Sigmoid colon (tissue), 7 donors: ENCODE results near the gene PACRG. TPM values are rescaled to one million over a fixed set of nuclear protein-coding genes. Genes with fewer than 3 reads are reported as not detected.

Experiments
- DNase-seq: peaks from one replicate; pipeline ENCODE4 v3.0.0-alpha.2; 2019
- H3K27ac ChIP-seq, 4 donors: fragments of 200-600 bp; sonication (generic); one replicate each; pipeline ENCODE4 v1.5.1; 2016 to 2019; ENCODE audit warnings: mild to moderate bottlenecking in 1 of 4
- H3K27me3 ChIP-seq, 3 donors: fragments of 200-600 bp; sonication (generic); one replicate each; pipeline ENCODE4 v1.5.1; 2019; ENCODE audit warnings: mild to moderate bottlenecking in 1 of 3
- H3K36me3 ChIP-seq, 4 donors: fragments of 200-600 bp; sonication (generic); one replicate each; pipeline ENCODE4 v1.5.1; 2016 to 2019
- H3K4me1 ChIP-seq, 4 donors: fragments of 200-600 bp; sonication (generic); one replicate each; pipeline ENCODE4 v1.5.1; 2017 to 2019
- H3K4me3 ChIP-seq, 4 donors: fragments of 200-600 bp; sonication (generic); one replicate each; pipeline ENCODE4 v1.5.1; 2017 to 2019; ENCODE audit warnings: mild to moderate bottlenecking in 2 of 4, moderate library complexity in 1 of 4
- H3K9me3 ChIP-seq, 4 donors: fragments of 200-600 bp in 3 of 4; sonication (generic) in 3 of 4; one replicate each; pipeline versions ENCODE4 v1.5.1 to v1.6.1; 2013 to 2019
- CTCF ChIP-seq, 4 experiments: fragments of 450-650 bp in 3 of 4; fragments of 200-600 bp in 1 of 4; IDR thresholded peaks; one replicate each; pipeline ENCODE4 v1.5.1; 2016 to 2019; ENCODE audit warnings: antibody characterized with exemption in 4 of 4, mild to moderate bottlenecking in 3 of 4, moderate library complexity in 2 of 4
- EP300 ChIP-seq, 4 donors: sonication (generic); formaldehyde crosslinking; IDR thresholded peaks; one replicate each; pipeline ENCODE4 v1.6.1; 2017; ENCODE audit warnings: antibody characterized with exemption in 4 of 4
- POLR2A ChIP-seq, 2 donors: fragments of 450-650 bp; IDR thresholded peaks; one replicate each; pipeline ENCODE4 v1.6.1; 2016; ENCODE audit warnings: antibody characterized with exemption in 2 of 2, mild to moderate bottlenecking in 2 of 2, moderate library complexity in 2 of 2
- POLR2AphosphoS5 ChIP-seq, 4 donors: sonication (generic); formaldehyde crosslinking; IDR thresholded peaks; one replicate each; pipeline ENCODE4 v1.6.1; 2017; ENCODE audit warnings: antibody characterized with exemption in 4 of 4
- WGBS, 2 donors: extraction: QIAGEN DNeasy Blood & Tissue Kit; methylation state at CpG; one replicate each; pipeline ENCODE4 v1.1.7; 2013; 5-methylcytosine and 5-hydroxymethylcytosine counted together
- intact Hi-C: fragments of 100-400 bp; cut with DNase I; formaldehyde crosslinking; loops from one replicate; pipeline ENCODE4 v1.15.1; 2023
- polyA plus RNA-seq, 3 donors: library from polyadenylated mRNA; stranded (reverse); fragments of 200-250 nt; gene quantifications; one replicate each; pipeline ENCODE4 v1.2.3, GENCODE V29; 2013
- total RNA-seq, 4 donors: library from RNA; depleted of rRNA; stranded (reverse); fragments of >200 nt; gene quantifications; one replicate each; pipeline ENCODE4 v1.1.0, GENCODE V29; 2016
- donor health status: healthy with polysubstance abuse.
- donor health status: Bipolar disorder and iron deficiency.
- donor health status: healthy.

The PACRG gene
- total and polyA plus RNA-seq, 7 donors, result 0.12 to 6.9 (median 0.95) TPM; not detected in 2

GRCh38 chr6:163198396-163198795 is 470.6 kb downstream of the PACRG start:
- H3K9me3 ChIP-seq, result no peaks in the 10 kb centered on the region
- no peaks in the 10 kb centered on the region for H3K27me3 ChIP-seq
- H3K36me3 ChIP-seq, result no peaks in the 10 kb centered on the region
- DNase-seq, result no peak
- H3K27ac ChIP-seq, result no peak overlapping the region
- intact Hi-C loops, result no loop called here
- no peak for TF ChIP-seq EP300 (IDR thresholded peaks at IDR 0.05)
- no peak for TF ChIP-seq POLR2AphosphoS5 (IDR thresholded peaks at IDR 0.05)
- TF ChIP-seq POLR2A (IDR thresholded peaks at IDR 0.05), result no peak
- no peak overlapping the region for H3K4me3 ChIP-seq
- no peaks in the 10 kb centered on the region for H3K4me1 ChIP-seq
- 84 to 86% methylated on average over 6 of the region's 6 CpGs for WGBS, 2 donors

GRCh38 chr6:163199371-163199770 is 471.6 kb downstream of the PACRG start:
- Histone ChIP-seq H3K4me1 (no peaks in the 10 kb centered on the region), H3K27me3 (no peaks in the 10 kb centered on the region), H3K27ac (no peak overlapping the region), H3K9me3 (no peaks in the 10 kb centered on the region), H3K36me3 (no peaks in the 10 kb centered on the region), H3K4me3 (no peak overlapping the region)
- no peak for DNase-seq
- 84 to 85% methylated on average over 4 of the region's 4 CpGs for WGBS, 2 donors
- TF ChIP-seq POLR2AphosphoS5 (IDR thresholded peaks at IDR 0.05), result no peak
- no peak for TF ChIP-seq POLR2A (IDR thresholded peaks at IDR 0.05)
- TF ChIP-seq EP300 (IDR thresholded peaks at IDR 0.05), result no peak
- TF ChIP-seq CTCF (IDR thresholded peaks at IDR 0.05), result no peak
- intact Hi-C loops, result no loop called here

GRCh38 chr6:163200289-163200688 is 472.5 kb downstream of the PACRG start:
- no peak for TF ChIP-seq CTCF (IDR thresholded peaks at IDR 0.05)
- TF ChIP-seq EP300 (IDR thresholded peaks at IDR 0.05), result no peak
- no peak for TF ChIP-seq POLR2AphosphoS5 (IDR thresholded peaks at IDR 0.05)
- no peak for TF ChIP-seq POLR2A (IDR thresholded peaks at IDR 0.05)
- H3K4me3 ChIP-seq, result no peak overlapping the region
- intact Hi-C loops, result no loop called here
- no peak overlapping the region for H3K27ac ChIP-seq
- no peaks in the 10 kb centered on the region for H3K4me1 ChIP-seq
- no peaks in the 10 kb centered on the region for H3K27me3 ChIP-seq
- no peaks in the 10 kb centered on the region for H3K36me3 ChIP-seq
- WGBS, 2 donors, result 81 to 89% methylated on average over 11 of the region's 11 CpGs
- H3K9me3 ChIP-seq, result no peaks in the 10 kb centered on the region
- DNase-seq, result no peak

DNA sequence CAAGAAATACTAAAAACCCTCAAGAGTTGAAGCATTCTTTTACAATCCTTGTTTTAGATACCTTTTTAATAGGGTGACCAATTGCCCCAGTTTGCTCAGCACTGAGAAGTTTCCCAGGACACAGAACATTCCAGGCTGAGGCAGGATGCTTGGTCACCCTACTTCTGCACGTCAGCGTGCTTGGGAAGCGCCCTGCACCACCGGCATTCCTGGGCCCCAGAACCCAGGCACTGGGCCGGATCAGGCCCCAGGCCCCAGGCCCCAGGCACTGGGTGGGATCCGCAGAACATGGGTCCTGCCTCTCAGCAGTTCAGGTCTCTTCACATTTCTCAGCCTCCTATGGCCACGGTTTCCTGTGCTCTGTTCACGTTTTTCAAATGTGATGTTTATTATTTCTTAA is 472.9 kb downstream of the PACRG start:
- Histone ChIP-seq H3K4me1 (no peaks in the 10 kb centered on the region), H3K4me3 (no peak overlapping the region), H3K27me3 (no peaks in the 10 kb centered on the region), H3K9me3 (no peaks in the 10 kb centered on the region), H3K27ac (no peak overlapping the region), H3K36me3 (no peaks in the 10 kb centered on the region)
- 82 to 88% methylated on average over 8 of the region's 8 CpGs for WGBS, 2 donors
- TF ChIP-seq EP300 (IDR thresholded peaks at IDR 0.05) (no peak), CTCF (IDR thresholded peaks at IDR 0.05) (no peak), POLR2AphosphoS5 (IDR thresholded peaks at IDR 0.05) (no peak), POLR2A (IDR thresholded peaks at IDR 0.05) (no peak)
- intact Hi-C loops, result no loop called here
- DNase-seq, result no peak

- TF ChIP-seq EP300 (IDR thresholded peaks at IDR 0.05), result no peak
- H3K4me1 ChIP-seq, result no peaks in the 10 kb centered on the region
- WGBS, 2 donors, result 85 to 88% methylated on average over 12 of the region's 12 CpGs
- no peaks in the 10 kb centered on the region for H3K27me3 ChIP-seq
- peaks cover 0 to 3% (median 0%) of the 10 kb centered on the region in 4 donors for H3K9me3 ChIP-seq
- DNase-seq, result no peak
- H3K4me3 ChIP-seq, result no peak overlapping the region
- intact Hi-C loops, result no loop called here
- H3K36me3 ChIP-seq, result no peaks in the 10 kb centered on the region
- no peak overlapping the region for H3K27ac ChIP-seq
Observed at GRCh38 chr6:163201855-163202254, 474.1 kb downstream of the PACRG start.

GRCh38 chr6:163206196-163206595 is 478.4 kb downstream of the PACRG start:
- Histone ChIP-seq H3K4me1 (no peaks in the 10 kb centered on the region), H3K27me3 (no peaks in the 10 kb centered on the region), H3K36me3 (no peaks in the 10 kb centered on the region), H3K4me3 (no peak overlapping the region), H3K9me3 (peaks cover 0 to 3% (median 0%) of the 10 kb centered on the region in 4 donors), H3K27ac (no peak overlapping the region)
- TF ChIP-seq CTCF (IDR thresholded peaks at IDR 0.05) (no peak), EP300 (IDR thresholded peaks at IDR 0.05) (no peak), POLR2A (IDR thresholded peaks at IDR 0.05) (no peak), POLR2AphosphoS5 (IDR thresholded peaks at IDR 0.05) (no peak)
- WGBS, 2 donors, result 92 to 97% methylated on average over 2 of the region's 2 CpGs
- no peak for DNase-seq
- intact Hi-C loops, result no loop called here
